ENCODE results near the gene CASKIN1.
"Not testable (repeated sequence)": the region's sequence is repeated elsewhere in the genome, so short reads cannot be mapped to it uniquely, and the experiment has no call there.

CASKIN1 gene

DNA sequence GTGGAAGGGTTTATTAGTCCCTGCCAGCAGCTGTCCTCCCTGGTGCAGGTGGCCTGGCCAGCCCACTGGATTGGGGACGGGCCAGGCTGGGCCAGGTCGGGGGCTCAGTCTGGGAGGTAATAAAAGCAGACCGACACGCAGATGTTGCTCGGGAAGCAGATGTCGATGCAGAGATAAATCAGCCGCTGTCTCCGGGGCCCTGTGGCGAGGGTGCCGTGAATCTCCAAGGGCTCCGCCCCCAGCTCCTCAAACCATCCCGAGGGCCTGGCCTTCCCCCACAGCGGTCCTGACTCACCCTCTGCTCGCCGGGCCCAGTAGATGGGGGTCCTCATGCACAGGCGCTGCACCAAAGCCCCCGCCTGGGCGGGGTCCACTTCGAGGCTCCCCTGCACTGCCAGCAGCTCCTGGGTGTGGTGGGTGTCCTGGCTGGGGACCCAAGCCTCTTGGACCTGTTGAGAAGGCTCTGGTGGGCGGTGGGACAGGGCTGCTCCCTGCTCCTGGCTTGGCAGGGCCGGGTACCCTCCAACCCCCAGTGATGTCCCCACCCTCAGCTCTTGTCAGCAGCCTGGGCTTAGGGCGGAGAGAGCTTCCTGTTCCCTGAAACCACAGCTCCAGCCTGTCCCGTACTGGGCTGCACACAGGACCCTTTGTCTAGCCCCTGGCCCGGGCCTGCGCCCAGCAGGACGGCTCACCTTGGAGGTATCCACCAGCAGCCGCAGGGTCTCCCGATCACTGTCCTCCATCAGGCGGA is 13.0 kb upstream of the CASKIN1 start:
- no peak for DNase-seq (ENCODE audit: low read depth in 2 of 2)

DNA sequence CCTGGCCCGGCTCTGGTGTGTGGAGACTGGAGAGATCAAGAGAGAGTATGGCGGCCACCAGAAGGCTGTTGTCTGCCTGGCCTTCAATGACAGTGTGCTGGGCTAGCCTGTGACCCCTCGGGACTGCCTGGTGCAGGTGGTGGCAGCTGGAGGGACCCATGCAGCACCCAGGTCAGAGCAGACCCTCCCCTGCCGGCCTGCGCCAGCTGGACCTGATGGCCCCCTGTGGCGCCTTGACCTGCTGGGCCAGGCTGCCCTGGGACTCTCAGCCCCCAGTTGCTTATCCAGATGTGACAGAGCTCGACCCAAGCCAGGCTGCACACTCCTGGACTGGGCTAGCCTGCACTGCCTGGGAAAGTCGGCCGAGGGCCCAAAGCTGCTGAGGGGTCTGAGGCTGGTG is 12.4 kb upstream of the CASKIN1 start:
- DNase-seq (ENCODE audit: low read depth in 2 of 2), result no peak

DNA sequence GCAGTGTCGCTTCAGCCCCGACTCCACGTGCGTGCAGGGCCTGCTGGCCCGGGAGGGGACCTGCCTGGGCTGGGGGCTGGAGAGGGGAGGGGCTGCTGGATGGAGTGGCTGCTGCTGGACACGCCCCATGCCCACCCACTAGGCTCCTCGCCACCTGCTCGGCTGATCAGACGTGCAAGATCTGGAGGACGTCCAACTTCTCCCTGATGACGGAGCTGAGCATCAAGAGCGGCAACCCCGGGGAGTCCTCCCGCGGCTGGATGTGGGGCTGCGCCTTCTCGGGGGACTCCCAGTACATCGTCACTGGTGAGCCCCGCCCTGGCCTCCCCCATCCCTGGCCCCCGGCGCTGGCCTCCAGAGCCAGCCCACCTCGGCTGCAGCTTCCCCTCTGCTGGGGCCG is 11.9 kb upstream of the CASKIN1 start:
- DNase-seq (ENCODE audit: low read depth in 2 of 2), result no peak

DNA sequence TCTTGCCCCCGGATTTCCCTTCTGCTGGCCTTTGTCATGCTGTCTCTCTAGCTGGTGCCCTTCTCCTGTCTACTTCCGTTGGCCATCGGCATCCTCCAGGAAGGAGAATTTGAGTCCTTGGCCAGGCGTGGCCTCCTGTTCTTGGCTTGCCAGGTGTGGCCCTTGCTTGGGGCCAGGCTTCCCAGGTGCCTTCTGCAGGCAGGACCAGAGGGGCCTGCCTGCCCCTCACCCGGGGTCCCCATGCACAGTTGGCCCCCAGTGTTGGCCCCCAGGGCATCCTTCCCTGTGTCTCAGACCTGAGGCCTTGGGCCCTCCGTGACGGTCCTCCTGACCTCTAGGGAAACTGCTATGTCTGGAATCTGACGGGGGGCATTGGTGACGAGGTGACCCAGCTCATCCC is 11.5 kb upstream of the CASKIN1 start:
- DNase-seq (ENCODE audit: low read depth in 2 of 2), result no peak

DNA sequence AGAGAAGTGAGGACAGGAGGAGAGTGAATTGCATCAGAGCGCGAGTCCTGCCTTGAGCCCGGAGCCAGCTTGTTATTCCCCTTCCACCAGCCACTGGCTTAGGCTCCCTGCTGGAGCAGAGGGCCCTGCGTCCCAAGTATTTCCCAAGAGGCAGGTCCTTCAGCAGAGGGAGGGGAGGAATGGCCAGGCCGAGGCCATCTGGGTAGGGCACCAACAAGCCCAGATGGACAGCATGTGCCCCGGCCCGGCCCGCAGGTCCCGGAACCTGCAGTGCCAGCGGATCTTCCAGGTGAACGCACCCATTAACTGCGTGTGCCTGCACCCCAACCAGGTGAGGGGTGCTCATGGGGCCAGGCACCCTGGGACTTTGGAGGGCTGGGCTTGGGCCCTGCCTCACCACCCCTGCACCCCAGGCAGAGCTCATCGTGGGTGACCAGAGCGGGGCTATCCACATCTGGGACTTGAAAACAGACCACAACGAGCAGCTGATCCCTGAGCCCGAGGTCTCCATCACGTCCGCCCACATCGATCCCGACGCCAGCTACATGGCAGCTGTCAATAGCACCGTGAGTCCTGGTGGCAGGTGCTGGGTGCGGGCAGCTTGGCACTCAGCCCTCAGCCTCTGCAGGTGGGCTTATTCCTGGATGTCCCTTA is 10.5 kb upstream of the CASKIN1 start:
- DNase-seq (ENCODE audit: low read depth in 2 of 2), result no peak

DNA sequence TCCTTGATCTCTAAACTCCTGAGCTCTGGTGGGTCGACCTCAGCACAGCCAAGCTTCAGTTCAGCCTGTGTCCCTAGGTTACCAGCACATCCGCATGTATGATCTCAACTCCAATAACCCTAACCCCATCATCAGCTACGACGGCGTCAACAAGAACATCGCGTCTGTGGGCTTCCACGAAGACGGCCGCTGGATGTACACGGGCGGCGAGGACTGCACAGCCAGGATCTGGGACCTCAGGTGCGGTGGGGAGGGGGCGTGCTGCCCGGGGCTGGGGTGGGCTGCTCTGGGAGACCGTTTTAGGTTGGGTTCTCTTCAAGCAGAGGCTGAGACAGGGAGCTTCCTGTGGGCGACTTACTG is 10.0 kb upstream of the CASKIN1 start:
- DNase-seq (ENCODE audit: low read depth in 2 of 2), result no peak

DNA sequence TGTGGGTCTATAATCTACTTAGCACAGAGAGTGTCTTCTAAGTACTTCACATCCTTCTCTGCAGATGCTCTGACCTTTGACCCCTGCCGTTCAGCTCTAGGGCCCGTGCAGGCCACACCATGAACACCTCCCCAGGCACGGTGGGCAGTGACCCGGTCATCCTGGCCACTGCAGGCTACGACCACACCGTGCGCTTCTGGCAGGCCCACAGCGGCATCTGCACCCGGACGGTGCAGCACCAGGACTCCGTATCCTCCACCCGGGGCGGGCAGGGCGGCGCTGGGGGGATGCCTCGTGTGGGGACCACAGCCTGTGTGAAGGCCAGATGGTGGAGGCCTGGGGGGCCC is 9.5 kb upstream of the CASKIN1 start:
- no peak for DNase-seq (ENCODE audit: low read depth in 2 of 2)

DNA sequence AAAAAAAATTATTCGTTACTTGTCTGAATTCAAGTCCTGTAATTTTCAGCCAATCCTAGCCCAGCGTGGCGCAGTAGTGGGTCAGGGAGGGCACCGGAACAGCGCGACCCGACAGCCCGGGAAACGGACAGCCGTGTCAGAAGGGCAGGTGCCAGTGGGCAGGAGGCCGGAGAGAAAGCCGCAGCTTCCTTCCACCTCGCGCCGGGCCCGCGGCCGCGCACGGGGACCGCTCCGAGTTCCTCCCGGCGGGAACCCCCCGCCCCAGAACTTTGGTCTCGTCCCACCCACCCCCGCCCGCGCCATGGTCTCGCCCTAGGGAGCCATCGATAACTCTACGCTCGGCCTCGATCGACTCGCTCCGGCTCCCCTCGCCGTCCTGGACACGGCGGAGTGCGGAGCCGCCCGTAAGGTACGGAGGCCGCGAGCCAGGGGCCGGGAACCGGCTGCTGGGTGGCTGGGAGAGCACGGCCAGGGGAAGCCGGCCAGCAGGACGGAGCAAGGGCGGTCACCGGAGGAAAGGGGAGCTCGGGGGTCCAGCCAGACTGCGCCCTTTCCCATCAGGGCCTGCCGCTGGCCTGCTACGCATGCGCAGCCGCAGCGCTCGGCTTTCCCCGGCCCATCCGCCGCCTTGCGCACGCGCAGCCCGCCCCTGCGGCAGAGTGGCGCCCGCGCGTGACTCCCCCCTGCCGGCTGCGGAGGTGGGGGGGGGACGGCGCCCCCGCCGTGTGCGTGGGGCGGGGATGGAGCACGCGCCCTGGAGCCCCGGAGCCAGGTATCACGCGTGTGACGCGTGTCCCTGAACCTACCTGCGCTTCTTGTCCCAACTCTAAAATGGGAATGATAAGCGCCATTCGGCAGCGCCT is 8.9 kb upstream of the CASKIN1 start, which contains the start of gene MLST8:
Gene MLST8, plus strand, starts transcription at position 351 of the 863 bp plus-strand sequence. CDS start 632 bp downstream, outside the sequence.
- DNase-seq (ENCODE audit: low read depth in 2 of 2), result peak; percentile 80 to 84

DNA sequence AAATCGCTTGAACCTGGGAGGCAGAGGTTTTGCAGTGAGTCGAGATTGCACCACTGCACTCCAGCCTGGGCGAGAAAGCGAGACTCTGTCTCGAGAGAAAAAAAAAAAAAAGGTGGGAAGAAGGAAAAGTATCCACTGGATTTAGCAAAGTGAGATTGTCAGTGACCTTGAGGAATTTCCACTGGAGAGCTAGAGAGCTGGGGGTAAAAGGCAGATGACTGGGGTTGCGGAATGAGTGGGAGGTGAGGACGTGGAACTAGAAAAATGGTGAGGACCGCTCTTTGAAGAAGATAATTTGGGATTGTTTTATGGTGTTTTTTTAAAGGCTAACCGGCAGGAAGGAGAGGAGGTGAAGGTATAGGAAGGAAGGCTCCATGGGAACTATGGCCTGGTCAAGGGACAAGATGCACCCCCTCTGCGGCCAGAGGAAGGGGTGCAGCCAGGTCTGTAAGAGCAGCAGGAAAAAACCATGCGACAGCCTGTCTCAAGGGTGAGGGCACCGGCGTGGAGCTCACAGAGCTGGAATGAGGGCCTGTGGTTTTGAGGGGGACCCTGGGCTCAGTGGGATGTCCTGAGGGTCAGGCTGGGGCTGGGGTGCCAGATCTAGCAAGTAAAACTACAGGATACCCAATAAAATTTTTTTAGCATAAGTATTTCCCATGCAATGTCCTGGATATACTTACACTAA is 8.2 kb upstream of the CASKIN1 start:
- DNase-seq (ENCODE audit: low read depth in 2 of 2), result no peak

DNA sequence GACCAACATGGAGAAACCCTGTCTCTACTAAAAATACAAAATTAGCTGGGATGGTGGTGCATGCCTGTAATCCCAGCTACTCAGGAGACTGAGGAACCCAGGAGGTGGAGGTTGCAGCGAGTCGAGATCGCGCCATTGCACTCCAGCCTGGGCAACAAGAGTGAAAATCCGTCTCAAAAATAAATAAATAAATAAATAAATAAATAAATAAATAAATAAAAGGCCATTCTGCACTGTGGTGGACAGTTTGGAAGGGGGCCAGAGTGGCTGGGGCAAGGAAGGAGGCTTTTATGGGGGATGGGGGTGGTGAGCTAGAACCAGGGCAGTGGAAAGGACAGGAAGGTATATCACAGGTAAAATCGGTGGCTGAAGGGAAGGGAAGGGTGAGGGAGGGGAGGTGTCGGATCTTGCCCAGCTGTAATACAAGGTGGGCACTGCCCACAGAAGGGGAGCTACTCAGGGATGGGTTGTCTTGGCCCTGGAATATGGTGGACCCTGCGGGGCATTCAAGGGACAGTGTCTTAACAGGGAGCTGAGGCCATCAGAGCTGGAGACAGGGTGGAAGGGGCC is 6.8 kb upstream of the CASKIN1 start:
- DNase-seq (ENCODE audit: low read depth in 2 of 2), result not testable (repeated sequence)

DNA sequence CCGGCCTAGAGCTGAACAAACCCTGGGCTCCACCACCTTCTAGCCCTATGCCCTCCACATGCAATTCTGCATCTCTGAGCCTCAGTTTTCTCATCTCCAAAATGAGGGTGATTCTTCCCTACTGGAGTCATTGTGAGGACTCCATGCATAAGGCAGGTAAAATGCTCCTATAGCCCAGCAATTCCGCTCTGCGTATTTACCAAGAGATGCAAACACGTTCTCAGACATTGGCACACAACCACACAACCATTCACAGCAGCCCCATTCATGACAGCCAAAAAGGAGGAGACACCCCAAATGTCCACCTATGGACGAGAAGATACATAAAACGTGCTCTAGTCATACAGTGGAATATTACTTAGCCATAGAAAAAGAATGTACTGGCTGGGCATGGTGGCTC is 3.9 kb upstream of the CASKIN1 start:
- DNase-seq (ENCODE audit: low read depth in 2 of 2), result no peak

DNA sequence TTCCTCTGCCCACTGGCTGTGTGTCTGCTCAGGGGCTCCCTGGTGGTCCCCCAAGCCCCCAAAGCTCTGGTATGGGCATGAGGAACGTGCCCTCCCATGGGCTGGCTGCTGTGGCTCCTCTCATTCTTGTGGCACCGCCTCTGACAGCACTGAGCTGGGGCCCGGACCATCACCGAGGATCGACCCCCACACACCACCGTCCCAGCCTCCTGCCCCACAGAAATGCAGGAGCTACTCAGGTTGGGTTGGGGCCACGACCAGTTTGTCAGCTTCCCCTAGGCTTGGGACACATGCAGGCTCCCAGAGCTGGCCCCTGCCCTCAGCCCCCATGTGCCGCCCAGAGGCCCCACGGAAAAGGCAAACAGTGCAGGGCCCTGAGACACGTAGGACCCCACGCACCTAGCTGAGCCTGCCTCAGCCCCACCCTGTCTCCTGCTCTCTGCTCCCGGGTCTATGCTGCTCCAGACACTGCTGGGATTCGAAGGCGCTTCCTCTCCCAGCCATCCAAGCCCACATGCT is 3.3 kb upstream of the CASKIN1 start:
- no peak for DNase-seq (ENCODE audit: low read depth in 2 of 2)

DNA sequence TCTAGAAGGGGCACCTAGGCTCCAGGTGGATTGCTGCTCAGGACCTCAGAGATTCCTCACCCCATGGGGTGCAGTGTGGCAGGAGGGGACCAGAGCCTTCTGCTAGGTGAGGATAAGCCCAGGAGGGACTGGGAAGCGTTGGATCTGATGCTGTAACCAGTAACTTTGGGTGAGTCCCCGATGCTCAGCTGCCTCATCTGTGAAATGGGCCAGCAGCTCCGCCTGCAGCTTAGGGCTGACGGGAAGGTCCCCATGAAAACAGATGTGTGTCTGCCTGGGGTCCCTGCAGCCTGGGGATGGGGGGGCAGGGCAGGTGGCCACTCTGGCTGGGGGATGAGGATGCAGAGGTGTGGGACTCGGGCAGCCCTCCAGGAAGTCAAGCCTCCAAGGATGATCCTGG is 2.7 kb upstream of the CASKIN1 start:
- DNase-seq (ENCODE audit: low read depth in 2 of 2), result no peak

DNA sequence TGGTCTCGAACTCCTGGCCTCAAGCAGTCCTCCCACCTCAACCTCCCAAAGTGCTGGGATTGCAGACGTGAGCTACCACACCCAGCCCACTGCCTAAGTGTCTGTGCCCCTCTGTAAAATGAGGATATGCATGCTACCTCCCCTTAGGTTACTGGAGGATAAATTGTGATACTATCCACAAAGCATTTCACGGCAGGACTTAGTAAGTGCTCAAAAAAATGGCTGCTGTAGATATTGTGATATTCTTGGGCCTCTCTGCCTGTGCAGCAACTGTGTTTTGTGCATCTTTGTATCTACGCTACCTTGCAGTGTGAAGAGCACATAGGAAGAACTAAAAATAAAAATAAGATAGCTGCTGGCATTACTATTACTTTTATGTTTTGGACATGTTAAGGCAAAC is 1.9 kb upstream of the CASKIN1 start:
- DNase-seq (ENCODE audit: low read depth in 2 of 2), result no peak

DNA sequence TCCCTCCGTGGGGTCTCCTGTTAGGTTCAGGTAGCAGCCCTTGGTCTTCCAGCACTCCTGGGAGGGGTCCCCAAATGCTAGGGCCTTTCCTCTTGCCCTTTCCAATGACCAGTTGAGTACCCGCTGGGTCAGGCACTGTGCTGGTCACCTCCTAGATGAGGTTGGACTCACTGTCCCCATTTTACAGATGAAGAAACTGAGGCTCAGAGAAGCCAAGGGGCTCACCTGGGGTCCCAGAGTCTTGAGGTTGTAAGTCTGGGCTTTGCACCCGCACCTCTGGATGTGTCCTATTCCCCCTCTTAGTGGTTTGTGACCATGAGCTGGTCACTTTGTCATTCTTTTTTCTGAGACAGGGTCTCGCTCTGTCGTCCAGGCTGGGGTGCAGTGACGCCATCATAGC is 1.4 kb upstream of the CASKIN1 start:
- no peak for DNase-seq (ENCODE audit: low read depth in 2 of 2)

DNA sequence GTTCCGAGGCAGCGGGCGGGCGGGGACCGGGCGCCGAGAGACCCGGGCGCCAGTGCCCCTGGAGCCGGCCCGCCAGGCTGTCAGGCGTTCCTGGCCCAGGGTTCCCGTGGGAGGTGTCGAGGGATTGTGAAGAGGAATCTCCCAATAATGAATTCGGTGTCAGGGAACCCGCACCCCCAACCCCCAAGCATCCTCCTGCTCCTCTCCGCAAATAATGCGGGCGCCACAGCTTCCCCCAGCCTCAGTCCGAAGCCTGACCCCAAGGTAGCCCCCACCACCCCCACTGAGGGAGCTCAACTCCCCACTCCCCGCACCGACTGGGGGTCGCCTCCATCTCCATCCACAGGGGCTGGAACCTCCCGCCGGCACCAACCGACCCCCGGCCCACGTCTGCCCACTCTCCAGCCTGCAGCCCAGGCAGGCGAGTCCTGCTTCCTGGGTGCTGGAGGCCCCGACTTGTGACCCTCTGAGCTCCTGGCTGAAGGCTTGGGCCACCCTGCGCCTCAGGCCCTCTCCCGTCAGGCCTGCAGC is 641 bp upstream of the CASKIN1 start:
- DNase-seq (ENCODE audit: low read depth in 2 of 2), result no peak

DNA sequence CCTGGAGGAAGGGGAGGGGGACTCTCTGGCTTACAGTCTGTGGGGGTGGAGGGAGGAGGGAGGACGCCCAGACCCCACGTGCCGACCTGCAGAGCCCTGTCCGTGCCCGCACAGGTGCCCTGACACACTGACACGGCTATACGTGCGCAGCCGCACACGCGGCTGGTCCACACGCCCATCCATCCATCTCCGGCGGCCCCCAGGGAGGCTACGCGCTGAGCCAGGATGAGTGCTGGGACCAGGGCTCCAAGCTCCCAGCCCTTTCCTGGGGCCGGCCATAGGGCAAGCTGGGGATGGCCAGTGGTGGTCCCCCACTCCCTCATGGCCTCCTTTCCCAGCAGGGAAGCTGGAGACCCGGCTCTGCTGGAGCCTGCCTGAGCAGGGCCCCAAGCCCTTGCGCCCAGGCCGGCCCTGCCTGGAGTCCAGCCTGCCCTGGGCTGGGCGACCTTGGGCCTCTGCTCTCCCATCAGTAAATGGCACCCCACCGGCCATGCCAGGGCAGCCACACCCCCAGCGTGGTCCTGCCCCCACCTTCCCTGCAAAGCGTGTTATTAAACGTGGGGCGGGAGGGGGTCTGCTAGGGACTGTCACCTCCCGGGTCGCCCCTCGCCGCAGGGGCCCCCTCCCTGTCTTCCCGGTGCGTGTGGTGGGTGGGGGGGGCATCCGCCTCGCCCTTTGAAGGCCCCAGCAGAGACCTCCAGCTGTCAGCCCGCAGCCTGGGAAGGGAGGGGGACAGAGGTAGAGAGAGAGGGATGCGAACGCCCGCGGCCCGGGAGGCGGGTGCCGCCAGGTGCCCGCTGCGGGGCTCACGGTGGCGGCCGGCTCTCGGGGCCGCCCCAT is 863 bp downstream of the CASKIN1 start:
- no peak for DNase-seq (ENCODE audit: low read depth in 2 of 2)

DNA sequence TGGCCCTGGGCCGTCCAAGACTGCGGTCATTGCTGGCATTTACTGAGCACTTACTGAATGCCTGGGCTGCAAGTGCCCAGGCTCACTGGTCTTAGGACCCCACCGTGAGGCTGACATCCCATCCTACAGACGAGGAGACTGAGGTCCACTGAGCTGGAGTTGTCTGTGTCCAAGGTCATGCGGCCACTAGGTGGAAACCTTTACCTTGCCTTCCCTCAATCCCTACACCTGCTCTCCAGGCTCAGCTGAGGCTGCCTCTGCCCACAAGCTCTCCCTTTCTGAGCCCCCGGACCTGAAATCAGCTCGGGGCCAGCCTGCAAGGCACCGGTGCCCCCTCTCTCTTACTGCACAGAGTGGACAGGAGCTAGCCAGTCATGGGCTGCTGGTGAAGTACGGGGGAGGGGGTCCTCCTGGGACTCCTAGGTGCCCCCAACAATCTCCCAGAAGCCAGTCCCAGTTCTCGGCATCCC is 1.5 kb downstream of the CASKIN1 start:
- DNase-seq (ENCODE audit: low read depth in 2 of 2), result peak in 1 of 2 donors; percentile 17

DNA sequence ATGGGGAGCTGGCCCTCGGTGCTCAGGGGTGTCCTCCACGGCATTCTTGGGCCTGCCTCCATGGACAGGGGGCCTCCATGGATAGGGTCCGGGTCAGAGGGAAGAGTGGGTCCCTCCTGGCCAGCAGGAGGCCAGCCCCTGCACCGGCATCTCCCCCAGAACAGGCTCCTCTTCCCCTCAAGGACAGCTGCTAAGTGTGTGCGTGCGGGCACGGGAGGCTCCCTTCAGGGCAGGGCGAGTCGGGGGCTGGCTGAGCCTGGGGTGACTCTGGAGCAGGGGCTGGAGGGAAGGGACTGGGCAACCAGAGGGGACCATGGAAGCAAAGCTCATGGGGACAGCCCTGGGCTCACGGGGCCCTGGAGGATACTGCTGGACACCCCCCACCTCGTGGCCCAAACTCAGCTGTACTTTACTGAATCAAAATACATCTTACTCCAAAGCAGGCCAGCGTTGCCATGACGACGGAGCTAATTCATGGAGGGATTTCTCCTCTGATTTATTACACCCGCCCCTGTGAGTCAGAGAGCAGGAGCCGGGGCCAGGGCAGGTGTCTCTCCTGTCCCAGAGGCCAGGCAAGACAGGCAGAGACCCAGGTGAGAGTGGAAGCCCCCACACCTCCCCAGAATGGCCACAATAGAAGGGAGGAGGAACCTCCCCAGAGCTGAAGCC is 2.1 kb downstream of the CASKIN1 start:
- DNase-seq (ENCODE audit: low read depth in 2 of 2), result no peak

DNA sequence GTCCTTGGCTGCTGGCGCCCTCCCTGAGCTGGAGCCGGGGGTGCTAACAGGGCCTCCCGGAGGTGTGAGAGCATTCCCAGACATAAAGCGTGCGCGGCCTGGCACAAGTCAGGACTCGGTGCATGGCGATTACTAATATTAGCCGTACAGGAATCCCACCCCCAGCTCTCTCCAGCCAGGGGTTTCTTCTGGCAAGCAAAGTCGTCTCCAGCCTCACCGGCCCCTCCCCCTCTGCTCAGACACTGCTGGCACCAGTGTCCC is 5.0 kb downstream of the CASKIN1 start:
- no peak for DNase-seq (ENCODE audit: low read depth in 2 of 2)

All from stimulated activated CD8-positive, alpha-beta memory T cell treated with anti-CD3 and anti-CD28 coated beads, Interleukin-2, amount 100 ng/mL, for 1 hour (primary cell).